ENCODE results near the gene HOXC10.

Gene HOXC10

GRCh38 chr12:54039417-54040147 lies 54.6 kb downstream of the HOXC10 start:
- ChIA-PET POLR2A (interaction anchor here (0.9 to 8.0 kb wide), 11 partner anchors 13 to 240 kb away, joined by 3 to 117 read pairs (median 8); partner anchors contain the start of genes CBX5, HNRNPA1, HOXC4 and HOXC8), CTCF (interaction anchor here (0.6 to 2.2 kb wide), 4 partner anchors 11 to 177 kb away, joined by 3 to 11 read pairs (median 6); no protein-coding TSS in a partner anchor)
- 0 out of 2 replicates have a peak, but pooled peaks have one; percentile 9 for TF ChIP-seq L3MBTL2 (conservative IDR thresholded peaks at IDR 0.05)
- TF ChIP-seq ELF4 (IDR thresholded peaks at IDR 0.05) = no peak
- no peak for TF ChIP-seq CTBP1 (IDR thresholded peaks at IDR 0.05; ENCODE audit: borderline replicate concordance)
- TF ChIP-seq, protein P1, sequence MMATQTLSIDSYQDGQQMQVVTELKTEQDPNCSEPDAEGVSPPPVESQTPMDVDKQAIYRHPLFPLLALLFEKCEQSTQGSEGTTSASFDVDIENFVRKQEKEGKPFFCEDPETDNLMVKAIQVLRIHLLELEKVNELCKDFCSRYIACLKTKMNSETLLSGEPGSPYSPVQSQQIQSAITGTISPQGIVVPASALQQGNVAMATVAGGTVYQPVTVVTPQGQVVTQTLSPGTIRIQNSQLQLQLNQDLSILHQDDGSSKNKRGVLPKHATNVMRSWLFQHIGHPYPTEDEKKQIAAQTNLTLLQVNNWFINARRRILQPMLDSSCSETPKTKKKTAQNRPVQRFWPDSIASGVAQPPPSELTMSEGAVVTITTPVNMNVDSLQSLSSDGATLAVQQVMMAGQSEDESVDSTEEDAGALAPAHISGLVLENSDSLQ (IDR thresholded peaks at IDR 0.05) = no peak
- DNase-seq (ENCODE audit: extremely low spot score) = no peak

Data from HEK293T (cell line).